ENCODE data around the gene MAX.

- TF ChIP-seq CTCF (IDR thresholded peaks at IDR 0.05; ENCODE audit: control extremely low read depth in 1 of 3, insufficient read depth in 1 of 3, low read depth in 1 of 3, low read length in 3 of 3), result no peak
- TF ChIP-seq EZH2 (IDR thresholded peaks at IDR 0.05; ENCODE audit: low read depth, low read length, severe bottlenecking), result no peak
Observed at GRCh38 chr14:65141523-65141922, 39.2 kb upstream of the MAX start.
